Keratinocyte (primary cell): ENCODE measurements around the gene ABHD2. TPM values are rescaled to one million over a fixed set of nuclear protein-coding genes. Genes with fewer than 3 reads are reported as not detected.

ENCODE experiments used
- DNase-seq: peaks from one replicate; pipeline ENCODE4 v3.0.0-alpha.2; 2011; ENCODE audit warnings: low read depth, missing footprints, low spot score
- FAIRE-seq: peaks from 2 replicates; lab custom pipeline; 2011; peaks lifted over from hg19 to GRCh38; lab: Jason Lieb, UNC
- H2AFZ ChIP-seq: 2 replicates; pipeline ENCODE4 v1.6.0; 2012; ENCODE audit warnings: low read length, control low read depth, inconsistent platforms; ENCODE audit not compliant: control insufficient read depth
- H3K27ac ChIP-seq: 2 replicates; pipeline ENCODE4 v1.5.1; 2011; ENCODE audit warnings: low read length; ENCODE audit not compliant: control insufficient read depth, insufficient read depth
- H3K27me3 ChIP-seq: 3 replicates; pipeline ENCODE4 v1.6.0; 2011; ENCODE audit warnings: low read length; ENCODE audit not compliant: control insufficient read depth, insufficient read depth; ENCODE audit errors: extremely low read depth
- H3K36me3 ChIP-seq, 2 experiments: 2 replicates in 1 of 2; 3 replicates in 1 of 2; pipeline ENCODE4 v1.5.1; 2011; ENCODE audit warnings: low read length in 2 of 2, mild to moderate bottlenecking in 1 of 2; ENCODE audit not compliant: control insufficient read depth in 2 of 2, insufficient read depth in 2 of 2; ENCODE audit errors: extremely low read depth in 1 of 2
- H3K4me1 ChIP-seq: 3 replicates; pipeline ENCODE4 v1.5.1; 2011; ENCODE audit warnings: low read length; ENCODE audit not compliant: control insufficient read depth, insufficient read depth; ENCODE audit errors: extremely low read depth
- H3K4me2 ChIP-seq: 3 replicates; pipeline ENCODE4 v1.6.0; 2011; ENCODE audit warnings: low read depth, low read length; ENCODE audit not compliant: control insufficient read depth, insufficient read depth; ENCODE audit errors: extremely low read depth
- H3K4me3 ChIP-seq, 3 experiments: fragments of 200-600 bp in 1 of 3; sonication (generic) in 1 of 3; 2 replicates in 2 of 3; 3 replicates in 1 of 3; pipeline ENCODE4 v1.5.1; 2011 to 2016; ENCODE audit warnings: low read length in 3 of 3, mild to moderate bottlenecking in 3 of 3, control low read depth in 2 of 3, inconsistent platforms in 1 of 3, low read depth in 1 of 3, mixed read lengths in 1 of 3, mixed run types in 1 of 3, moderate library complexity in 1 of 3; ENCODE audit not compliant: control insufficient read depth in 2 of 3, insufficient read depth in 2 of 3; ENCODE audit errors: extremely low read depth in 1 of 3
- H3K79me2 ChIP-seq: 2 replicates; pipeline ENCODE4 v1.6.0; 2012; ENCODE audit warnings: low read length; ENCODE audit not compliant: control insufficient read depth, insufficient read depth
- H3K9ac ChIP-seq: 3 replicates; pipeline ENCODE4 v1.6.0; 2011; ENCODE audit warnings: low read length; ENCODE audit not compliant: control insufficient read depth, insufficient read depth; ENCODE audit errors: extremely low read depth
- H3K9me1 ChIP-seq: 3 replicates; pipeline ENCODE4 v1.6.0; 2011; ENCODE audit warnings: low read length; ENCODE audit not compliant: control insufficient read depth, insufficient read depth; ENCODE audit errors: extremely low read depth
- H3K9me3 ChIP-seq: 2 replicates; pipeline ENCODE4 v1.5.1; 2012; ENCODE audit warnings: low read depth, low read length; ENCODE audit not compliant: control insufficient read depth
- H4K20me1 ChIP-seq: 3 replicates; pipeline ENCODE4 v1.6.0; 2011; ENCODE audit warnings: low read length; ENCODE audit not compliant: control insufficient read depth, insufficient read depth; ENCODE audit errors: extremely low read depth
- CTCF ChIP-seq, 3 experiments: IDR thresholded peaks in 1 of 3; conservative IDR thresholded peaks in 1 of 3; optimal IDR thresholded peaks in 1 of 3; 2 replicates in 2 of 3; 3 replicates in 1 of 3; pipeline versions ENCODE3 to v1.5.1; 2011; ENCODE audit warnings: low read length in 3 of 3, mild to moderate bottlenecking in 3 of 3, moderate library complexity in 2 of 3, control low read depth in 1 of 3, inconsistent platforms in 1 of 3; ENCODE audit not compliant: insufficient read depth in 2 of 3; ENCODE audit errors: extremely low read depth in 1 of 3
- EZH2 ChIP-seq: IDR thresholded peaks from one replicate; pipeline ENCODE4 v1.6.1; 2012; ENCODE audit warnings: inconsistent platforms, mild to moderate bottlenecking, low read length, moderate library complexity
- dilution Hi-C: fragments of 300-500 bp; cut with MboI; formaldehyde crosslinking; loops from one replicate; pipeline ENCODE4 v1.7.0; 2020; ENCODE audit warnings: low sequenced_read_pairs; ENCODE audit not compliant: extremely low pct_ligation_motif_present
- polyA plus RNA-seq, 5 experiments: library from polyadenylated mRNA; depleted of rRNA in 3 of 5; stranded (reverse) in 3 of 5; stranded (forward) in 1 of 5; unstranded in 1 of 5; fragments of >200 nt; gene quantifications; 1 replicate in 1 of 5; 2 replicates in 3 of 5; 3 replicates in 1 of 5; pipeline versions ENCODE4 v1.2.1 to v1.2.3, GENCODE V29; 2011 to 2012; ENCODE audit warnings: missing spikeins in 2 of 5, low read depth in 1 of 5, low replicate concordance in 1 of 5

ABHD2 gene
- polyA plus RNA-seq, 1 donor (not counting 4 experiments of a cell fraction or from before 2014, with no cell fraction given), result 22.8 TPM

GRCh38 chr15:89215627-89216026, 127.4 kb downstream of the ABHD2 start:
- FAIRE-seq, result no peak
- H3K27ac ChIP-seq, result no peak overlapping the region
- H3K9ac ChIP-seq, result no peak overlapping the region
- H3K27me3 ChIP-seq, result peaks cover 16% of the 10 kb centered on the region
- no peaks in the 10 kb centered on the region for H3K9me1 ChIP-seq
- H3K9me3 ChIP-seq, result no peaks in the 10 kb centered on the region
- H3K4me2 ChIP-seq, result no peak overlapping the region
- no peaks in the 10 kb centered on the region for H3K79me2 ChIP-seq
- H2AFZ ChIP-seq, result no peak overlapping the region
- no peaks in the 10 kb centered on the region for H3K36me3 ChIP-seq
- H3K4me1 ChIP-seq, result no peaks in the 10 kb centered on the region
- TF ChIP-seq EZH2 (no peak), CTCF (optimal IDR thresholded peaks at IDR 0.05 in 1 of 3, IDR thresholded peaks at IDR 0.05 in 1 of 3, conservative IDR thresholded peaks at IDR 0.05 in 1 of 3; ENCODE audit: extremely low read depth in 1 of 3, insufficient read depth in 2 of 3, low read length in 3 of 3) (no peak)
- no peak overlapping the region for H3K4me3 ChIP-seq
- dilution Hi-C loops, result no loop called here
- no peaks in the 10 kb centered on the region for H4K20me1 ChIP-seq
- DNase-seq, result no peak

DNA sequence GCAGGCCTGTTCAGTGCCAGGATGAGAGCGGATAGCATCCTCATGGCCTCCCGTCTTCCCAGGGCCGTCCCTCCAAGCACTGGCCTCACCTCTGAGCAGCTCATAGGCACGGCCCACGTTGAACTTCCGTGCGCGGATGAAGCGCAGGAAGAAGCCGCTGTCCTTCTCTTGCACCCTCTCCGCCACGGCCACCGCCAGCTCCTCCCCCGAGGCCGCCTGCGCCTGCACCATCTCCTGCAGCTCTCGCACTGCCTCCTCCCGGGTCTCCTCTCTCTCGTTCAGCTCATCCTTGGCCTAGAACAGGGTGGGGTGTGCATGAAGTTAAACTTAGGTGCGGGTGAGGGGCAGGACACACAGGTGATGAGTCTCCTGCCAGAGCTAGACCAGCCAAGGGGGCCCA, 128.8 kb downstream of the ABHD2 start:
- TF ChIP-seq CTCF (optimal IDR thresholded peaks at IDR 0.05 in 1 of 3, IDR thresholded peaks at IDR 0.05 in 1 of 3, conservative IDR thresholded peaks at IDR 0.05 in 1 of 3; ENCODE audit: extremely low read depth in 1 of 3, insufficient read depth in 2 of 3, low read length in 3 of 3) (no peak), EZH2 (no peak)
- peaks cover 16% of the 10 kb centered on the region for H3K27me3 ChIP-seq
- FAIRE-seq (no peak), DNase-seq (no peak)
- H3K27ac ChIP-seq, result no peak overlapping the region
- no peaks in the 10 kb centered on the region for H4K20me1 ChIP-seq
- no peaks in the 10 kb centered on the region for H3K9me3 ChIP-seq
- dilution Hi-C loops, result no loop called here
- H3K36me3 ChIP-seq, result no peaks in the 10 kb centered on the region
- H3K4me3 ChIP-seq, result no peak overlapping the region
- H3K79me2 ChIP-seq, result no peaks in the 10 kb centered on the region
- no peak overlapping the region for H3K9ac ChIP-seq
- no peak overlapping the region for H2AFZ ChIP-seq
- no peaks in the 10 kb centered on the region for H3K9me1 ChIP-seq
- no peak overlapping the region for H3K4me2 ChIP-seq
- H3K4me1 ChIP-seq, result no peaks in the 10 kb centered on the region
